Fibroblast of lung (primary cell): Measurements from ENCODE around the gene CDH9. TPM values are rescaled to one million over a fixed set of nuclear protein-coding genes. Genes with fewer than 3 reads are reported as not detected.

Experiments
- DNase-seq, 2 donors: peaks; one replicate each; pipeline versions ENCODE4 v3.0.0 to v3.0.0-alpha.2; 2010; ENCODE audit warnings: low read depth in 2 of 2
- H2AFZ ChIP-seq: 2 replicates; pipeline ENCODE4 v1.5.1; 2012; ENCODE audit warnings: low read length, control low read depth, inconsistent platforms
- H3K27ac ChIP-seq: 2 replicates; pipeline ENCODE4 v1.5.1; 2011; ENCODE audit warnings: low read length, control low read depth; ENCODE audit not compliant: insufficient read depth
- H3K27me3 ChIP-seq: 2 replicates; pipeline ENCODE4 v1.5.1; 2011; ENCODE audit warnings: mild to moderate bottlenecking, low read length; ENCODE audit not compliant: control insufficient read depth, insufficient read depth
- H3K36me3 ChIP-seq: 2 replicates; pipeline ENCODE4 v1.5.1; 2011; ENCODE audit warnings: low read length; ENCODE audit not compliant: control insufficient read depth, insufficient read depth
- H3K4me1 ChIP-seq: 2 replicates; pipeline ENCODE4 v1.5.1; 2011; ENCODE audit warnings: low read length; ENCODE audit not compliant: control insufficient read depth, insufficient read depth; ENCODE audit errors: extremely low read depth
- H3K4me2 ChIP-seq: 2 replicates; pipeline ENCODE4 v1.5.1; 2011; ENCODE audit warnings: low read length, control low read depth; ENCODE audit not compliant: insufficient read depth; ENCODE audit errors: extremely low read depth
- H3K4me3 ChIP-seq, 4 experiments: fragments of 200-600 bp in 1 of 4; sonication (generic) in 1 of 4; replicated peaks in 1 of 4; 2 replicates each; pipeline ENCODE4 v1.5.1; 2011 to 2016; ENCODE audit warnings: low read length in 4 of 4, low read depth in 3 of 4, mild to moderate bottlenecking in 3 of 4, control low read depth in 2 of 4, inconsistent platforms in 1 of 4, mixed read lengths in 1 of 4; ENCODE audit not compliant: insufficient read depth in 1 of 4; ENCODE audit errors: control extremely low read depth in 1 of 4
- H3K79me2 ChIP-seq: 2 replicates; pipeline ENCODE4 v1.5.1; 2012; ENCODE audit warnings: mild to moderate bottlenecking, low read length, inconsistent platforms; ENCODE audit not compliant: control insufficient read depth, insufficient read depth
- H3K9ac ChIP-seq: 2 replicates; pipeline ENCODE4 v1.5.1; 2011; ENCODE audit warnings: mild to moderate bottlenecking, low read length, control low read depth; ENCODE audit not compliant: insufficient read depth
- H3K9me3 ChIP-seq: 2 replicates; pipeline ENCODE4 v1.5.1; 2012; ENCODE audit warnings: low read depth, low read length; ENCODE audit not compliant: control insufficient read depth, insufficient read depth
- H4K20me1 ChIP-seq: 2 replicates; pipeline ENCODE4 v1.5.1; 2011; ENCODE audit warnings: low read length; ENCODE audit not compliant: control insufficient read depth, insufficient read depth; ENCODE audit errors: extremely low read depth
- CTCF ChIP-seq, 2 donors: IDR thresholded peaks in 1 of 2; conservative IDR thresholded peaks in 1 of 2; 1 replicate in 1 of 2; 2 replicates in 1 of 2; pipeline ENCODE4 v1.5.1; 2011 to 2012; ENCODE audit warnings: low read length in 2 of 2, control low read depth in 1 of 2, inconsistent platforms in 1 of 2, low read depth in 1 of 2, mild to moderate bottlenecking in 1 of 2
- EZH2 ChIP-seq: IDR thresholded peaks from 2 replicates; pipeline ENCODE4 v1.5.1; 2012; ENCODE audit warnings: low read length, control low read depth, mild to moderate bottlenecking; ENCODE audit errors: missing control alignments
- polyA plus RNA-seq, 2 donors: library from polyadenylated mRNA; depleted of rRNA in 1 of 2; stranded (reverse) in 1 of 2; unstranded in 1 of 2; fragments of >200 nt; gene quantifications; 2 replicates each; pipeline ENCODE4 v1.2.1, GENCODE V29; 2011 to 2012; ENCODE audit warnings: missing spikeins in 1 of 2
- total RNA-seq: library from RNA; depleted of rRNA; stranded (reverse); fragments of >200 nt; gene quantifications from 2 replicates; pipeline ENCODE4 v1.2.1, GENCODE V29; 2014

Gene CDH9
- total and polyA plus RNA-seq, 2 donors (not counting 1 experiment from before 2014, with no cell fraction given), result not detected

- H3K9me3 ChIP-seq, result no peaks in the 10 kb centered on the region
- no peak for DNase-seq
- no peak overlapping the region for H3K27ac ChIP-seq
- no peaks in the 10 kb centered on the region for H3K79me2 ChIP-seq
- no peaks in the 10 kb centered on the region for H3K27me3 ChIP-seq
- no peak overlapping the region for H3K9ac ChIP-seq
- H3K4me2 ChIP-seq, result no peak overlapping the region
- no peak overlapping the region for H2AFZ ChIP-seq
- H3K4me1 ChIP-seq, result no peaks in the 10 kb centered on the region
- no peak for TF ChIP-seq CTCF (conservative IDR thresholded peaks at IDR 0.05 in 1 of 2, IDR thresholded peaks at IDR 0.05 in 1 of 2; ENCODE audit: low read depth in 1 of 2, low read length in 2 of 2)
- no peaks in the 10 kb centered on the region for H3K36me3 ChIP-seq
- H4K20me1 ChIP-seq, result no peaks in the 10 kb centered on the region
- H3K4me3 ChIP-seq, result no peak overlapping the region
Measured at GRCh38 chr5:26877154-26877553, 161.2 kb downstream of the CDH9 start.

GRCh38 chr5:26872337-26872736 is 166.0 kb downstream of the CDH9 start:
- Histone ChIP-seq H4K20me1 (no peaks in the 10 kb centered on the region), H3K4me1 (no peaks in the 10 kb centered on the region)
- TF ChIP-seq CTCF (conservative IDR thresholded peaks at IDR 0.05 in 1 of 2, IDR thresholded peaks at IDR 0.05 in 1 of 2; ENCODE audit: low read depth in 1 of 2, low read length in 2 of 2) (no peak), EZH2 (no peak)

GRCh38 chr5:26869781-26870180 is 168.6 kb downstream of the CDH9 start:
- Histone ChIP-seq H4K20me1 (no peaks in the 10 kb centered on the region), H3K36me3 (no peaks in the 10 kb centered on the region), H3K9me3 (no peaks in the 10 kb centered on the region), H3K4me3 (no peak overlapping the region), H3K27me3 (no peaks in the 10 kb centered on the region), H2AFZ (no peak overlapping the region), H3K4me2 (no peak overlapping the region), H3K27ac (no peak overlapping the region), H3K79me2 (no peaks in the 10 kb centered on the region), H3K4me1 (no peaks in the 10 kb centered on the region), H3K9ac (no peak overlapping the region)
- no peak for TF ChIP-seq EZH2
- TF ChIP-seq CTCF (conservative IDR thresholded peaks at IDR 0.05 in 1 of 2, IDR thresholded peaks at IDR 0.05 in 1 of 2; ENCODE audit: low read depth in 1 of 2, low read length in 2 of 2), result no peak
- DNase-seq, result no peak

More at GRCh38 chr5:26872337-26872736, 166.0 kb downstream of the CDH9 start:
- no peak overlapping the region for H3K4me3 ChIP-seq
- no peak overlapping the region for H3K27ac ChIP-seq
- DNase-seq, result no peak
- H3K27me3 ChIP-seq, result no peaks in the 10 kb centered on the region
- no peak overlapping the region for H3K9ac ChIP-seq
- no peaks in the 10 kb centered on the region for H3K79me2 ChIP-seq
- no peaks in the 10 kb centered on the region for H3K9me3 ChIP-seq
- no peaks in the 10 kb centered on the region for H3K36me3 ChIP-seq
- no peak overlapping the region for H3K4me2 ChIP-seq
- no peak overlapping the region for H2AFZ ChIP-seq
